Measurements from ENCODE around the gene CCDC144A.

DNA sequence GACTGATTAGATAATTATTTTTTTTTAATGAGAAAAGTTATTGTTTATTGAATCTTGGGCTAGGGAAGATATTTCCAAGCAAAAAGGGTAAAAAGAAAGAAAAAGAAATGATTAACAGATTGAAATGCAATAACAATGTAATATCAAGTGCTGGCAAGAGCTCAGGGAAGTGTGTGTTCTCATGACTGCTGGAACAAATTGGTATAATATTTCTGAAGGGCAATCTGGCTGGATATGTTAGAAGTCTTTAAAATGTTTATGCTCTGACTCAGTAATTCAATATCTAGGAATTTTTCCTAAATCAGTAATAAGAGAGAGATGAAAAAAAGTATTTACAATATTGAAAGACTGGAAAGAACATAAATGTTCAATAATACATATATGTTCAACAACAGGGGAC, 28.8 kb upstream of the CCDC144A start:
- TF ChIP-seq, protein P1, sequence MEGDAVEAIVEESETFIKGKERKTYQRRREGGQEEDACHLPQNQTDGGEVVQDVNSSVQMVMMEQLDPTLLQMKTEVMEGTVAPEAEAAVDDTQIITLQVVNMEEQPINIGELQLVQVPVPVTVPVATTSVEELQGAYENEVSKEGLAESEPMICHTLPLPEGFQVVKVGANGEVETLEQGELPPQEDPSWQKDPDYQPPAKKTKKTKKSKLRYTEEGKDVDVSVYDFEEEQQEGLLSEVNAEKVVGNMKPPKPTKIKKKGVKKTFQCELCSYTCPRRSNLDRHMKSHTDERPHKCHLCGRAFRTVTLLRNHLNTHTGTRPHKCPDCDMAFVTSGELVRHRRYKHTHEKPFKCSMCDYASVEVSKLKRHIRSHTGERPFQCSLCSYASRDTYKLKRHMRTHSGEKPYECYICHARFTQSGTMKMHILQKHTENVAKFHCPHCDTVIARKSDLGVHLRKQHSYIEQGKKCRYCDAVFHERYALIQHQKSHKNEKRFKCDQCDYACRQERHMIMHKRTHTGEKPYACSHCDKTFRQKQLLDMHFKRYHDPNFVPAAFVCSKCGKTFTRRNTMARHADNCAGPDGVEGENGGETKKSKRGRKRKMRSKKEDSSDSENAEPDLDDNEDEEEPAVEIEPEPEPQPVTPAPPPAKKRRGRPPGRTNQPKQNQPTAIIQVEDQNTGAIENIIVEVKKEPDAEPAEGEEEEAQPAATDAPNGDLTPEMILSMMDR (IDR thresholded peaks at IDR 0.05 in 8 of 11, conservative IDR thresholded peaks at IDR 0.05 in 3 of 11): no peak
- TF ChIP-seq POLR2AphosphoS5 (IDR thresholded peaks at IDR 0.05): no peak
- no peak for TF ChIP-seq POLR2A (IDR thresholded peaks at IDR 0.05)
